ENCODE results near the gene COLGALT1. TPM values are rescaled to one million over a fixed set of nuclear protein-coding genes. Genes with fewer than 3 reads are reported as not detected.

Gene COLGALT1
- total RNA-seq, 1 experiment from 2014 or later: 86.0 TPM

GRCh38 chr19:17632577-17632976 lies 77.1 kb downstream of the COLGALT1 start:
- ChIA-PET POLR2A (no interaction called here), RAD21 (ENCODE audit: low non-redundant PET in 1 of 2, low total read pairs in 2 of 2, uncharacterized antibody in 2 of 2, unreplicated experiment in 2 of 2) (no interaction called here), CTCF (no interaction called here)
- no peak overlapping the region for H3K4me2 ChIP-seq (ENCODE audit: low read length)
- DNase-seq (ENCODE audit: low read depth, low spot score) (no peak), ATAC-seq (no peak)
- intact Hi-C loops (cut with micrococcal nuclease): no loop called here
- peaks cover 0 to 7% of the 10 kb centered on the region in 2 experiments; a peak in 2 of 4 replicates for H3K36me3 ChIP-seq (ENCODE audit: control insufficient read depth in 1 of 2, insufficient read depth in 2 of 2, low read length in 2 of 2)
- H3K79me2 ChIP-seq (ENCODE audit: insufficient read depth, low read length): no peaks in the 10 kb centered on the region
- no peak overlapping the region for H3K27ac ChIP-seq (ENCODE audit: low read depth, low read length)
- no peaks in the 10 kb centered on the region for H3K9me2 ChIP-seq (ENCODE audit: insufficient read depth)
- H3K27me3 ChIP-seq (ENCODE audit: insufficient read depth, low read length): no peaks in the 10 kb centered on the region
- H3K9ac ChIP-seq (ENCODE audit: low read length): no peak overlapping the region
- no peaks in the 10 kb centered on the region for H3K9me3 ChIP-seq (ENCODE audit: control insufficient read depth in 1 of 2, insufficient read depth in 1 of 2, low read depth in 1 of 2, low read length in 2 of 2)
- no peak for TF ChIP-seq SIN3A (IDR thresholded peaks at IDR 0.05; ENCODE audit: low read depth)
- no peak for TF ChIP-seq FOSL1 (IDR thresholded peaks at IDR 0.05; ENCODE audit: low read depth)
- TF ChIP-seq POLR2A (IDR thresholded peaks at IDR 0.05; ENCODE audit: borderline replicate concordance, extremely low read depth, insufficient read depth, insufficient read length): no peak
- no peak for TF ChIP-seq POLR2AphosphoS5 (IDR thresholded peaks at IDR 0.05; ENCODE audit: low read depth, low read length)
- no peak overlapping the region for H3K4me3 ChIP-seq (replicated peaks in 1 of 2; ENCODE audit: low read depth in 1 of 2, low read length in 2 of 2)
- H3K4me1 ChIP-seq (ENCODE audit: control insufficient read depth in 1 of 2, insufficient read depth in 2 of 2, low read length in 2 of 2): no peaks in the 10 kb centered on the region
- no TSS peak for BruUV-seq (replicated peaks)
- no peaks in the 10 kb centered on the region for H4K20me1 ChIP-seq (ENCODE audit: insufficient read depth)
- no peak overlapping the region for H2AFZ ChIP-seq (ENCODE audit: low read depth, low read length, poor library complexity, severe bottlenecking)

Other genes with a start within 250 kb of the COLGALT1 start
- gene MRPL34, start 249.8 kb upstream of the COLGALT1 start, total RNA-seq (2021; ENCODE audit: unreplicated experiment): 114 TPM
- gene DDA1, start 246.1 kb upstream of the COLGALT1 start, total RNA-seq (2021; ENCODE audit: unreplicated experiment): 68.6 TPM
- 22.9 TPM for gene ANO8, start 220.8 kb upstream of the COLGALT1 start, total RNA-seq (2021; ENCODE audit: unreplicated experiment)
- 73.0 TPM for gene GTPBP3, start 218.1 kb upstream of the COLGALT1 start, total RNA-seq (2021; ENCODE audit: unreplicated experiment)
- 0.47 TPM for gene PLVAP, start 178.3 kb upstream of the COLGALT1 start, total RNA-seq (2021; ENCODE audit: unreplicated experiment)
- gene CCDC194, start 161.5 kb upstream of the COLGALT1 start, total RNA-seq (2021; ENCODE audit: unreplicated experiment): not detected
- 5.4 TPM for gene BST2, start 150.0 kb upstream of the COLGALT1 start, total RNA-seq (2021; ENCODE audit: unreplicated experiment)
- gene MVB12A, start 135.6 kb upstream of the COLGALT1 start, total RNA-seq (2021; ENCODE audit: unreplicated experiment): 91.7 TPM
- gene TMEM221, start 107.0 kb upstream of the COLGALT1 start, total RNA-seq (2021; ENCODE audit: unreplicated experiment): 3.4 TPM
- not detected for gene NXNL1, start 94.7 kb upstream of the COLGALT1 start, total RNA-seq (2021; ENCODE audit: unreplicated experiment)
- gene SLC27A1, start 85.1 kb upstream of the COLGALT1 start, total RNA-seq (2021; ENCODE audit: unreplicated experiment): 22.5 TPM
- gene PGLS, start 44.0 kb upstream of the COLGALT1 start, total RNA-seq (2021; ENCODE audit: unreplicated experiment): 68.5 TPM
- gene UNC13A, start 132.7 kb downstream of the COLGALT1 start, total RNA-seq (2021; ENCODE audit: unreplicated experiment): 29.0 TPM
- gene MAP1S, start 163.8 kb downstream of the COLGALT1 start, total RNA-seq (2021; ENCODE audit: unreplicated experiment): 80.8 TPM
- gene FCHO1, start 195.8 kb downstream of the COLGALT1 start, total RNA-seq (2021; ENCODE audit: unreplicated experiment): 28.1 TPM
- 22.2 TPM for gene B3GNT3, start 239.5 kb downstream of the COLGALT1 start, total RNA-seq (2021; ENCODE audit: unreplicated experiment)

All from HCT116 (cell line).